NCI-H1930 (cell line): Measurements from ENCODE around the gene PDZD8.
"Not testable (repeated sequence)": the region's sequence is repeated elsewhere in the genome, so short reads cannot be mapped to it uniquely, and the experiment has no call there.

Experiments used
- DNase-seq, 2 experiments: peaks; one replicate each; lab custom pipeline; 2025; lab: John Stamatoyannopoulos, UW

Gene PDZD8

DNA sequence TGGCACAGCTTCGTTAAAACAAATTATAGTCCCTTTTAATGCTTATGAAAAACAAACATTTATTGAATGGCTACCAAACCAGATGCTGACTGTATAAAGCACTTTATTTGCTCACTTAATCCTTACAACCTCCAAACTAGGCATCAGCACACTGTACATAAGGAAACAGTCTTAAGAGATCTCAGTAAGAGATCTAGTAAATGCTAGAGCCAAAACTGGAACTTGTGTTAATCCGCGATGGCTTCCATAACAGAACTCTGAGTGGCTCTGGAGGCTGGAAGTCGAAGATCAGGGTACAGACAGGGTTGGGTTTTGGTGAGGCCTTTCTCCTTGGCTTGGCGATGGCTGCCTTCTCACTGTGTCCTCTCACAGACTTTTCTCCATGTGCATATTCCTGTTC lies 27.0 kb downstream of the PDZD8 start:
- DNase-seq, result no peak

DNA sequence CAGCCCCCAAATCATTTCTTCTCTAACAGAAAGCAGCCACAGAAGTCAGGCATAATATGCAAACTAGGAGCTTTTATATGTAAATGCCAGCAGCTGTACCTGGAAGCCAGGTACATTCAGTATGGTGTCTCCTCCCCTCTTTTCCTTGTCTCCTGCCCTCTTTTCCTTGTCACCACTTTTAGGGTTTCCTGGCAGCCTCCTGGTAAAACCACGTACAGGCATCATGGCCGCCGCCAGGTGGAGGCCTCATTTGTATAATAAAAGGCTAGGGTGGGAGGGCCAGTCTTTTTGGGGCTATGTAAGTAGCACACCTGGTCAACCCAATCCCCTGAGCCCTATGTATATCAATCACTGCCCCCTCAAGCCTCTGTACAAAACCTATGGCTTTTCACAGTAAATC lies 28.7 kb downstream of the PDZD8 start:
- DNase-seq, result no peak

DNA sequence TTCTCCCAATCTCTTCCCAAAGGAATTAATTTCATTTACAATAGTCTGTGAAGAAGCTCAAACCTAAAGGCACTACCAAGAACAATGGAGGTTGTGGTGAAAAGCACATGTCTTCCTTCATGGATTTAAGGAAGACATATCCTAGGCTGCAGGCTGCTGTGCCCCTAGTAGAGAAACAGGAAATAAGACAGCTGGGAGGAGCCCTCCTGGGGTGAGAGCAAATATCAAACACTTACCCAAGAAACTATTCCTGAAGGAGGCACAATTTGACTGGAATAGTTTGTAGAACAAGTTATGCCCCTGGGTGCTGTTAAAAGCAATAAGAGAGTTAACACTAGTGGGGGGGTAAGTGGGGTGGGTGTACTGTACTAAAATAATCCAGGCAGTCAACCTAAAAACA lies 30.1 kb downstream of the PDZD8 start:
- DNase-seq, result no peak

DNA sequence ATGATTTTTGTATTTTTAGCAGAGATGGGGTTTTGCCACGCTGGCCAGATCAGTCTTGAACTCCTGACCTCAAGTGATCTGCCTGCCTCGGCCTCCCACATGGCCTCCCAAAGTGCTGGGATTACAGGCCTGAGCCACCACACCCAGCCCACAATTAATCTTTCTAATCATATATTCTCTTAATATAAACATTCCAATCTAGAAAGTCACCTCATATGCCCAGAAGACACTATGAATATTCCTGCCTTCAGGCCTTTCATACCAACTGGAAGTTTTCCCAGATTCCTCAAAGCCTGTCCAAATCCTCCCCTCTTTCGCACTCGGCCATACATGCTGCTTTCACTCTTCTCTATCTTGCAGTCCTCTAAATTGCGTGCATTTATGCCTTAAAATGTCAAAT lies 32.6 kb downstream of the PDZD8 start:
- no peak for DNase-seq

DNA sequence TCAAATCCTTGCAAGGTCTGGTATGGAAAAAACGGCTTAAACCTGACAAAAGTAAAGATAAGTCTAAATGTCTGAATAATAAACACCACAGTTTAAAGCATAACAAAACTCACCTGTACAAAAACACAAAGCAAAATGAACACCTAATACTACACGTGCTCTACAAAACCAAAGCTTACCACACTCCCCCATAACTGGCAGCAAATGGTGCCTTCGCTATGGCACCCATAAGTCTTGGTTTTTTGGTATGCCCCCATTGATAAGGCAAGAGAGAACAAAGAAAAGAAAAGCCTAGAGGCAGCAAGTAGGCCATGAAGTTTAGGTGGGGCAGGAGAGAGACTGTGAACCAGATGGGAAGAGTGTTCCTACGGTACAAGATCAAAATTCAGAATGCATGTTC lies 34.2 kb downstream of the PDZD8 start:
- DNase-seq, result no peak

DNA sequence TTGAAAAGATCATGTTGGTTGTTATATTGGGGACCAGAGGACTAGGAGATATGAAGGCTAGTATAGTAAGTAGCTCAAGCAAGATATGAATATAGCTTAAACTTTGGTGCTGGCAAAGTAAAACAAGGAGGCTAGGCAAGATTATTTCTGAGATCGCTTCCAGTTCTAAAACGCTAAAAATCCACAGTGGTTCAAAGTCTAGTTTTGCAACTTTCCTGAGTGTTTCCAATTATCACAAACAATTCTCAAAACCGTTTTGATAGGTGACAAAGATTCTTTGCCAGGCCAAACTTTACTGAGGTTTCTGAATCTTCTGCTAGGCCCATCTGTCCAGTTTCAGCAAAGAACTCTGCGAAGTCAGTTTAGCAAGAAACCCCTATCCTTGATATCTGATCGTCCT lies 35.3 kb downstream of the PDZD8 start:
- DNase-seq, result no peak

DNA sequence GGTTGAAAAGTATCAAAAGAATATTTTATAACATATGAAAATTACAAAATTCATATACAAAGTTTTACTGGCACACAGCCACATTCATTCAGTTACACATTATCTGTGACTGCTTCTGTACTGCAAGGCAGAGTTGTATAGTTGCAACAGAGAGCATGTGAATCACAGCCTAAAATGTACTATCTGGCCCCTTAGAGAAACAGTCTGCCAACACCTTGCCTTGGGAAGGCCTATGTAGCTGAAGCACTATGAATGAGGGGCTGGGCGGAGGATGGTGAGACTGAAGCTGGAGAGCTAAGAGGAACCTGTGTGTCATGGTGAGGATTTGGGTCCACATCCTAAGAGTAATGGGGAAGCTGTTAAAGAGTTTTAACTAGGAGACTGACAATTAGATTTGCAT lies 35.7 kb downstream of the PDZD8 start:
- DNase-seq, result no peak

DNA sequence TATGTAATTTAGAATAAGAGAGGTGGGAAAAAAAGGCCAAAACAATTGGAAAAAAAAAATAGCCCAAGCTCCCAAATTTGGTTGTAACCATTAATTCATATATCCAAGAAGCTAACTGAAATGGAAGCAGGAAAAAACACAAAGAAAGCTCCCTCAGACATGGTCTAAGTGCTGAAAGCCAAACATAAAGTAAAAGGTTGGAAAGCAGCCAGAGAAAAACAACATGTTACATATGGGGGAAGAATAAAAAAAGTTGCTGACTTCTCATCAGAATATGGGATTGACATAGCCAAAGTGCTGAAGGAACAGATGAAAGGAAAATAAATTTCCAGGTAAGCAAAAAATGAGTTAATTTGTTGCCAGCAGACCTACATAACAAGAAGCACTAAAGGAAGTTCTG lies 40.3 kb downstream of the PDZD8 start:
- DNase-seq, result no peak

DNA sequence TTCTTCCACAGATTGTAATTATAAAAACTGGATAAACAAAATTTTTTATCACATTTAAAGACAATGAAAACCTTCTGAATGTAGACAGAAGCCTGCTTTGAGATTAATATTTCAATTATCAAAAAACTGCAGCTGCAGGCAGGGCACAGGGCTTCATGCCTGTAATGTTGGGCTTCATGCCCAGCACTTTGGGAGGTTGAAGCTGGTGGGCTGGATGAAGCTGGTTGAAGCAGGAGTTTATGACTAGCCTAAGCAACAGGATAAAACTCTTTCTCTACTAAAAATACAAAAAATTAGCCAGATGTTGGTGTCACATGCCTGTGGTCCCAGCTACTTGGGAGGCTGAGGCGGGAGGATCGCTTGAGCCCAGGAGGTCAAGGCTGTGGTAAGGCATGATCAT lies 41.2 kb downstream of the PDZD8 start:
- no peak for DNase-seq

DNA sequence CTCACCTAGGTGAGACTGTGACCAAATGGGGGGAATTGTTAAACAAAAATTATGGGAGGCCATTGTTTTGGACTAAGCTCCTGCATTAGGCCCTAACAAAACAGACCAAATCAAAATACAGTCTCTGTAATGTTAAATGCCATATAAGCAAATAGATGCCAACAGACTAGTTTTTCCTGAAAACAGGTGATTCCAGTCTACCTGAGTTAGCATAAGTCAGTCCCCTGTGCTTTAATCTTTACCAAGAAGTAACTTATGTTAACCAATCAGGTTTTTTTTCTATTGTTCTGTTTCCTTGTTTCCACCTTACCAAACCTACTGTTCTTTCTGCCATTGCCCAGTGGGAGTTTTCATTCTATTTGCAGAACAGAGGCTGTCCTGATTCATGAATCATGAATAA lies 48.0 kb downstream of the PDZD8 start:
- DNase-seq, result no peak

DNA sequence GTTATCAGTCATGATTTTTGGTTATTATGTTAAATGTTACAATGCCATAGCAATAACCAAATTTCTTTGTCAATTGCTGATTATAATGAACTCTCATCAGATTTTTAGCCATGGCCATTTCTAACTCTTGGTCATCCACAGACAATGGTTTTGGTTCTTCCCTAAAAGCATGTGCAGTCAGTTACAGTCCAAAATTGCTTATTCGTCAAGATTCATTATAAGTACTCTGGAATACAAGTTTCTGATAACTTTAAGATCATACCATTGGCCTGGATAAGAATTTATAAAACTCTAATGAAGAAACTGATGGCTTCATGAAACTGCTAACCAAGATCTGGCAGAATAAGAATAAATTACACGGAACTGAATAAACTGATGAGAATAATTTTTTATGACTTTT lies 50.9 kb downstream of the PDZD8 start:
- DNase-seq, result no peak

DNA sequence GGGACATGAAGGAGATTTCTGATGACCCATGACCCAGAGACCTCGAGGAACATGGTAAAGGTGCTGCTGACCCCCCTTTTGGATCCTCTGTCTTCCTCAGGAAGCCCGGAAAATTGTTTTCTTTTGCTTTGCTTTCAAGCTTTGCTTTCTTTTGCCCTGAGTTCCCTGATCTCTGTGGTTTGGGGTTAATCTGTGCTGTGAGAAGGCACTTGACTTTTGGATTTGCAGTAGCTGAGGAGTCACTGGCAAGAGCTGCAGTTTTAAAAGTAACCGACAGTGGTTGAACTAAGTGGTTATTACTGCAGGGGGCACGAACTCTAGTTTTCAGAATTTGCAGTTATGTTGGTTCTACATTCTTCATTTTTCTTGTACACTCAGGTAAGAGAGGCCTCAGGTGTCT lies 53.0 kb downstream of the PDZD8 start:
- no peak for DNase-seq

DNA sequence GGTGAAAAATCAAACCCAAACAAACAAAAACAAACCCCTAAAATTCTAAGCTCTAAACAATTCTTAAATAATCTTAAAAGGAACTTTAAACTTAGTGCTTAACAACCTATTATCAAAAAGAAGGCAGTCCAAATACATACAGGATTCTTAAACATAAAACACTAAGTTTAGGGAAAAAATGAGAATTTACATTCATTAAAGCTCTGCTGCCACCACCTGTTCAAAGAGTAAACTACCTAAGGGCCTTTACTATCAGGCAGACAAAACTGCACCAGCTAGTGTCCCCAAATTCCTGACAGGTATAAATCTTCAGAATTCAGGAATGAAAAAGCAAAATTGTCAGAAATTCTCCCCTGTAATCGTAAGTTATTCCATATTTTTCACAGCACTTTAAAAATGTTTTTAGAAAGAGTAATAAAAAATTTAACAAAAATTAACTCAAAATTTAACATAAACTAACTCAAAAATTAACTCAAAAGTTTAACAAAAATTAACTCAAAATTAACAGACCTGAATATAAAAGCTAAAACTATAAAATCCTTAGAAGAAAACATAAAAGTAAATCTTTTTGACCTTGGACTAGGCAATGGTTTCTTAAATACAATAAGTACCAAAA lies 55.1 kb downstream of the PDZD8 start:
- DNase-seq, result peak in 1 of 2 experiments; percentile 1

DNA sequence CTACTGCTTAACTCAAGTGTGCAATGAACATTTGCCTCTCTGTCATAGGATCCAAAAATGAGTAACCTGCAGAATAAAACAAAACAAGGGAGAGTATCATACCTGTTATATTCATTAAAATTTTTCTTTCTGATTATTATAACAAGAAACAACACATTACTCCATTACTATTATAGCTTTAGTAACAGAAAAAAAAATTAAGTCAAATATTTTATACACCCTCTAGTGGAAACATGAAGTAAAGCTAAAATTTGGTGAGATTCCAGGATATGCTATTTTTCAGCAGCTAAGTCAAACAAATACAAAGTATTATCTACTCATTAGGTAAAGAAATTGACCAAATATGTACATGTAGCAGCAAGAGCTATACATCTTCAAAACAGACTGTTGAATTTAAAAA lies 56.3 kb downstream of the PDZD8 start:
- DNase-seq, result no peak

DNA sequence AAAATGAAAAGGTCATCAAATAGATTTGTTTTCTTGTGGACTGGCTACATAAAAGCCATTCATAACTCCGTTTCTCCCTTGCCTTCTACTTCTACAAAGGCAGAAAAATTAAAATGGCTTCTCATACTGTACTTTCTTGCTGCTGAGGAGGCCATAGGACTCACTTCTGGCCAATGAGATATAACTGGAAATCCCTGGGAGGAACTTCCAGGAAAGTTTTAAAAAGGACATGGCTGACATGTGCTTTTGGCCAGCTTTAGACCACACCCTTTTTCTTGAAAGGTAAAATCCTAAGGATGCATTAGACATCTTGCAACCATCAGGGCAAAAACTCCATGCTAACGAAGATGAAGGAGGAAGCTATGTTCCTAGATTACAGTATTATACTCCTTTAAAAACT lies 58.5 kb downstream of the PDZD8 start:
- no peak for DNase-seq

DNA sequence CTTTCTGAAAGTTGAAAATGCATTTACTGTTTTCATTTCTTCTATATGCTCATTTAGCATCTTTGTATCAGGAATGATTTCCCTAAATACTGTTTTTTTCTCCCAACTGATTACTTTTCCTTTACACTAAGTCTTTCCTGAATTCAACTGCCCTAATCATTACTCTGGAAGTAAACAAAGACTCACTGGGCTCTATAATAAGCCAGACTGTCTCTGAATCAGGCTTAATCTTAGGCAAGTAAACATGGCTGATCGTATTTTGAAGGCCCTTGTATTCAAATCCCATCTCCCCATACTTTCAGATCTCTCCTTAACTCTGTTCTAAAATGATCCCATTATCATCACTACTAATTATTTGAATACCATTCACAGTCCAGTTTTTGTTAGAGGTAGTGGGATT lies 61.6 kb downstream of the PDZD8 start:
- no peak for DNase-seq

DNA sequence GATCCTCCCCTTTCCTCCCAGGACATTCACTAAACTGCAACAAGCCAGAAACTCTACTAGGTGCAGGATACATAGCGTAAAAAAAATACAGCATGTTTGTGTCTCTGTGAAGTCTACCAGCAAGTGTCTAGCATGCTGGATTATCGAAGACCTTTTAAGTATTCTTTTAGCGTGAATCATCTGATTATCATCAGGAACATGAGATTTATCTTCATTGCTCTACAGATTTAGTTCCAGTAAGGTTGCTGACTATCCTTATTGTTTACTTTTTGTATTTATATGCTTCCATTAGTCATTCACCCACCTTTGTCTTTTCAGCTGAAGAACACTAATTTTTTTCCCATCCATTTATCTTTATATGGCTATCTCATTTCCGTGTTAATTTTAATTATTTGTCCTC lies 62.8 kb downstream of the PDZD8 start:
- DNase-seq, result no peak

DNA sequence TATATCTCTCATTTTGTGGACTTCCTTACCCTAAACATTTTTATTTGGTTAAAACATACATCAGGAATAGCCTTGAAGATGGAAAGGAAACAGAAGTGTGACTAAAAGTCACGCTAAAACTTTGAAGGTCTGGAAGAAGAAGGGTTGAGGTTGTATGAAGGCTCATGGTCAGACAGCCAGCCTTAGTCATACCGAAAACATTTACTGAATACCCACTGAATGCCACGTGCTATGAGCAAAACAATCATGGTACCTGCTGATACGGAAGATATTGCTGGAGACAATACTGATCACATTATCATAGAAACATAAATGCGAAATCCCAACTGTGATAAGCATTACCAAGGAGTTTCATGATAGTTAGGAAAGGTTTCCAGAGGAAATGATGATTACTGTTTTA lies 64.0 kb downstream of the PDZD8 start:
- DNase-seq, result no peak

DNA sequence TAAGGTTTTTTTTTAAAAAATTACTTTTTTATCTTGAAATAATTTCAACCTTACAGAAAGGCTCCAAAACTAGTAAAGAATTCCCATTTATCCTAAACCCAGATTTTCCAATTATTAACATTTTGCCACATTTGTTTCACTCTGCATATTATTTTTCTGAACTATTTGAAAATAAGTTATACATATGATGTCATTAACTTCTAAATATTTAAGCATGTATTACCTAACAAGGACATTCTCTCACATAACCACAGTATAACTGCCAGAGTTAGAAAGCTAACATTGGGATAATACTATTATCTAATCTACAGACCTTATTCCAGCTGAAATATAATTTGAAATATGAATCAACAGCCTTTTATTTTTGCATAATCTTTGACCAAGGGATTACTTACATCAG lies 68.6 kb downstream of the PDZD8 start:
- no peak for DNase-seq

DNA sequence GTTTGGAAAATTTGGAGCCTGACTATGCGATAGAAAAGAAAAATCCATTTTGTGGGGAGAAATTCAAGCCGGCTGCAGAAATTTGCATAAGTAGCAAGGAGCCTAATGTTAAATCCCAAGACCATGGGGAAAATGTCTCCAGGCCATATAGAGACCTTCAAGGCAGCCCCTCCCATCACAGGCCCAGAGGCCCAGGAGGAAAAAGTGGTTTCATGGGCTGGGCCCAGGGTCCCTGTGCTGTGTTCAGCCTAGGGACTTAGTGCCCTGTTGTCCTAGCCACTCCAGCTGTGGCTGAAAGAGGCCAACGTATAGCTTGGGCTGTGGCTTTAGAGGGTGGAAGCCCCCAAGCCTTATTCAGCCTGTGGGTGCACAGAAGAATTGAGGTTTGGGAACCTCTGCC lies 71.8 kb downstream of the PDZD8 start:
- not testable (repeated sequence) for DNase-seq

DNA sequence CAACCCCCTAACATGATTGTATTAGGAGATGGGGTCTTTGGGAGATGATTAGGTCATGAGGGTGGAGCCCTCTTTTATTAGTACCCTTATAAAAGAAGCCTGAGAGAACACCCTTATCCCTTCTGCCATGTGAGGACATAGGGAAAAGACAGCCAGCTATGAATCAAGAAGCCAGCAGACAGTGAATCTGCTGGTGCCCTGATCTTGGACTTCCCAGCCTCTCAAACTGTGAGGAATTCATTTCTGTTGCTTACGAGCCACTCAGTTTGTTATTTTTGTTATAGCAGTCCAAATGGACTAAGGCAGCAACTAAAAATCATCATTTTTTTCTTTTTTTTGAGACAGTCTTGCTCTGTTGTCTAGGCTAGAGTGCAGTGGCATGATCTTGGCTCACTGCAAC lies 74.6 kb downstream of the PDZD8 start:
- no peak for DNase-seq

DNA sequence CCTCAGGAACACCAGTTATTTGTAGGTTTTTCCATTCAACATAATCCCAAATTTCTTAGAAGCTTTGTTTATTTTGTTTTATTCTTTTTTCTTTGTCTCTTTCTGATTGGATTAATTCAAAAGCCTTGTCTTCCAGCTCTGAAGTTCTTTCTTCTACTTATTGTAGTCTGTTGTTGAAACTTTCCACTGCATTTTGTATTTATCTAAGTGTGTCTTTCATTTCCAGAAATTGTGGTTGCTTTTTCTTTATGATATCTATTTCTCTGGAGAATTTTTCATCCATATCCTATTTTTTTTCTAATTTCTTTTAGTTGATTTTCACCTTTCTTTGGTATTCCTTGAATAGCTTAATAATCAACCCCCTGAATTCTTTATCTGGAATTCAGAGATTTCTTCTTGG lies 75.8 kb downstream of the PDZD8 start:
- DNase-seq, result no peak

DNA sequence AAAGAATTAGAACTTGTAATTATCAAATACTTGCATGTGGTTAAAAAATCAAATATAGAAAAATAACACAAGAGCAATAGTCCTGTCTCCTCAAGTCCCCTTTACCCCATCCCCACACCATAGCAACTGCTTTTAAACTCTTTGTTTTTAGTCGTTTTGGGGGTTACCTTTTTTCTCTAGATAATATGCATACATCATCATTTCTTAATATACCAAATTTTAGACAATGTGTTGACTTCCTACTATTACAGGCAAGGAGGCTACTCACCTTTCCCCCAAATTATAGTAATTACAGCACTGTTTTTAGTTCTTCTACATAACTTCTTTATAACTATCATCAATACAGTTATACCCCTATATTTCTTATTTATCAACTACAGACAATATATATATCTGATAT lies 77.0 kb downstream of the PDZD8 start:
- DNase-seq, result no peak

DNA sequence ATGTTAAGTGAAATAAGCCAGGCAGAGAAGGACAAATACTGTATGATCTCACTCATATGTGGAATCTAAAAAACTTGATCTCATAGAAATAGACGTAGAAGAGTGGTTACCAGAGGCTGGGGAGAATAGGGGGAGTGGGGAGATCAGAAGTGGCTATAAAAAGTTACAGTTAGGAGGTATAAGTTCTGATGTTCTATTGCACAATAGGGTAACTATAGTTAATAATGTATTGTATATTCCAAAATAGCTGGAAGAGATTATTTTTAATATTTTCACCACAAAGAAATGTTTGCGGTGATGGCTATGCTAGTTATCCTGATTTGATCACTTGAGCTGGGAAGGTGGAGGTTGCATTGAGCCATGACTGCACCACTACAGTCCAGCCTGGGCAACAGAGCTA lies 80.5 kb downstream of the PDZD8 start:
- DNase-seq, result no peak

DNA sequence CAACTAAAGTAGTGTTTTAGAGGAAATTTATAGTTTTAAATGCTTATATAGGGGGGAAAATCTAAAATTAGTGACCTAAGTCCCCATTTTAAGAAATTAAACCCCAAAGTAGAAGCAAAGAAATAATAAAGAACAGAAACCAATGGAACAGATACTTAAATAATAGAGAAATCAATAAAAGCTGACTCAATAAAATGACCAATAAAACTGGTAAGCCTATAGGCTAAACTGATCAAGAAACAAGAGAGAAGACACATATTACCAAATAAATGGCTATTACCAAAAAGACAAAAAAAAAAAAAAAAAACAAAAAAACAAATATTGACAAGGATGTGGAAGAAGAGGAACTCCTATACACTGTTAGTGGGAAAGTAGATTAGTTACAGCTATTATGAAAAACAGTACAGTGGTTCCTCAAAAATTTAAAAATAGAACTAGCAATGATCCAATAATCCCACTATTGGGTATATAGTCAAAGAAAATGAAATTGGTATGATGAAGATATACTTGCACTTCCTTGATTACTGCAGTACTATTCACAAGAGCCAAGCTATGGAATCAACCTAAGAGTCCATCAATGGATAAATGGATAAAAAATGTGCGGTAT lies 81.1 kb downstream of the PDZD8 start:
- DNase-seq, result no peak
